Neural crest cell (in vitro differentiated cells): ENCODE measurements around the gene OR8B2. TPM values are rescaled to one million over a fixed set of nuclear protein-coding genes. Genes with fewer than 3 reads are reported as not detected.

Experiments
- DNase-seq: peaks from one replicate; pipeline ENCODE4 v3.0.0; 2021; ENCODE audit warnings: low read depth, mixed read lengths, low spot score
- H3K27ac Mint-ChIP-seq: one replicate; pipeline ENCODE4 v1.8.0; 2021; ENCODE audit warnings: mild to moderate bottlenecking, mixed read lengths; ENCODE audit not compliant: unreplicated experiment
- H3K27me3 Mint-ChIP-seq: 2 replicates; pipeline ENCODE4 v1.8.0; 2021; ENCODE audit warnings: low read depth, mild to moderate bottlenecking, mixed read lengths
- H3K36me3 Mint-ChIP-seq: 2 replicates; pipeline ENCODE4 v1.8.0; 2021; ENCODE audit warnings: low read depth, mild to moderate bottlenecking, mixed read lengths
- H3K4me1 Mint-ChIP-seq: 2 replicates; pipeline ENCODE4 v1.8.0; 2021; ENCODE audit warnings: mixed read lengths
- H3K4me3 Mint-ChIP-seq: one replicate; pipeline ENCODE4 v1.8.0; 2021; ENCODE audit warnings: mild to moderate bottlenecking, mixed read lengths
- H3K9me3 Mint-ChIP-seq: 2 replicates; pipeline ENCODE4 v1.8.0; 2021; ENCODE audit warnings: mixed read lengths
- total RNA-seq: library from RNA; stranded (reverse); gene quantifications from 2 replicates; pipeline ENCODE4 v1.2.1, GENCODE V29; 2021
- TF ChIP-seq, protein P1 (sequence below): fragments of 200-600 bp; sonication (generic); conservative IDR thresholded peaks from 2 replicates; pipeline ENCODE4 v1.5.0; 2021; ENCODE audit warnings: antibody characterized with exemption, mild to moderate bottlenecking

The OR8B2 gene
- total RNA-seq, 1 donor from 2014 or later: not detected

DNA sequence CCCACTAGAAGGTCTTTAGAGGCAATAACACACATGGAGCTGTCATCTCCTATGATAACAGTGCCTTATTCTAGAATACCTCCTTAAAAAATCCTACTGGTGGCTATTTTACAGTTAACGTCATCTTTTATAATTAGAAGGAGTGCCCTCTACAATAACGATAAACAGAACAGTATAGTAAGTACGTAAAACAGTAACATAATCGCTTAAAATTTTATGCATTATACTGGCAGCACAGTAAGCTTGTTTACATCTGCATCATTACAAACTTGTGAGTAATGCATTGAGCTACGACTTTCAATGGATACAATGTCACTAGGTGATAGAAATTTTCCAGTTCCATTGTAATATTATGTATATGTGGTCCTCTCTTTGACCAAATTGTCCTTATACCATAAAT lies 40.0 kb downstream of the OR8B2 start:
- Mint-ChIP-seq H3K27me3 (peaks cover 2% of the 10 kb centered on the region), H3K27ac (no peak overlapping the region), H3K36me3 (no peaks in the 10 kb centered on the region), H3K4me3 (no peak overlapping the region), H3K9me3 (no peaks in the 10 kb centered on the region), H3K4me1 (no peaks in the 10 kb centered on the region)
- no peak for DNase-seq
- TF ChIP-seq, protein P1, sequence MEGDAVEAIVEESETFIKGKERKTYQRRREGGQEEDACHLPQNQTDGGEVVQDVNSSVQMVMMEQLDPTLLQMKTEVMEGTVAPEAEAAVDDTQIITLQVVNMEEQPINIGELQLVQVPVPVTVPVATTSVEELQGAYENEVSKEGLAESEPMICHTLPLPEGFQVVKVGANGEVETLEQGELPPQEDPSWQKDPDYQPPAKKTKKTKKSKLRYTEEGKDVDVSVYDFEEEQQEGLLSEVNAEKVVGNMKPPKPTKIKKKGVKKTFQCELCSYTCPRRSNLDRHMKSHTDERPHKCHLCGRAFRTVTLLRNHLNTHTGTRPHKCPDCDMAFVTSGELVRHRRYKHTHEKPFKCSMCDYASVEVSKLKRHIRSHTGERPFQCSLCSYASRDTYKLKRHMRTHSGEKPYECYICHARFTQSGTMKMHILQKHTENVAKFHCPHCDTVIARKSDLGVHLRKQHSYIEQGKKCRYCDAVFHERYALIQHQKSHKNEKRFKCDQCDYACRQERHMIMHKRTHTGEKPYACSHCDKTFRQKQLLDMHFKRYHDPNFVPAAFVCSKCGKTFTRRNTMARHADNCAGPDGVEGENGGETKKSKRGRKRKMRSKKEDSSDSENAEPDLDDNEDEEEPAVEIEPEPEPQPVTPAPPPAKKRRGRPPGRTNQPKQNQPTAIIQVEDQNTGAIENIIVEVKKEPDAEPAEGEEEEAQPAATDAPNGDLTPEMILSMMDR: no peak

DNA sequence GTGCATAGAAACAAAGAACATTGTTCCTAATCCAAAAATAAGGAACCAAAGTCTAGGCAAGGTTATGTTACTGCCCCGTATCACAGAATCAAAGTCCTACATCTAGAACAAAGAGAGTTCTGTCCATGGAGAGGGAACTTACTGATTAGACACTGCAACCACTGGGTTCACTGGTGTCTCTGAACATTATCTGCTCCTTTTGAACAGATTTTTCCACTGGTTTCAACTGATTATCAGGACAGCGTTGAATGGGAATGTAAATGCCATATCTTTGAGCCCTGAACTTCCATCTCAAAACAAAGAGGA lies 44.2 kb downstream of the OR8B2 start:
- H3K27ac Mint-ChIP-seq: no peak overlapping the region
- DNase-seq: no peak
- no peaks in the 10 kb centered on the region for H3K4me1 Mint-ChIP-seq
- H3K36me3 Mint-ChIP-seq: no peaks in the 10 kb centered on the region
- TF ChIP-seq, protein P1: no peak
- no peak overlapping the region for H3K4me3 Mint-ChIP-seq
- H3K27me3 Mint-ChIP-seq: no peaks in the 10 kb centered on the region
- peaks cover 2% of the 10 kb centered on the region for H3K9me3 Mint-ChIP-seq

DNA sequence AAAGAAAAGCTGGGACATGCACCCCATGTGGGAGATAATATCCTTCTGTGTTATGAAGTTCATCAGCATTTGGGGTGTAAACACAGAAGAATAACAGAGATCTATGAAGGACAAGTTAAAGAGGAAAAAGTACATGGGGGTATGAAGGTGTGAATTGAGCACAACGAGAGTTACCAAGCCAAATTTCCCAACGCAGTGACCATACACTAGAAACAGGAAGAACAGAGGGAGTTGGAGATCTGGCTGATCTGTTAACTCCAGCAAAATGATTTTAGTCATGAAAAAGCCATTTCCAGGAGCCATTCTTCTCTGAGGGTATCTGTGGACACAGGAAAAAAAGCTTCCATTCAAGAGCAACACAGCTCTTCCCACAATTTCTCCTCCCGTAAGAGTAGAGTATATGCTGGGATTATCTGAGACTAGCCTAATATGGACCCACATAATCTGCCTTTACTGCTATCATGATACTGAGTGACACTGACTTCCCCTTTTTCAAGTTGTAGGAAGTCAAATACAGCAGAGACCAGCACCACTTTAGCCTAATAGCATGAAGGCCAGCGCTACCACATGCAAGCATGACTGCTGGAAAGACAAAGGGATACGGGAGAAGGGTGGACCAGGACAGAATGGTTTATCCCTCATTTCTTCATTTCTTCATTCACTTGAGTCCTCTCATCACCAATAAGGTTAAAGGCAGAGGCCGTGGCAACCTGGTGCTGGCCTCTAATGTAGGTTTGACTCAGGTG lies 44.7 kb downstream of the OR8B2 start:
- no peak overlapping the region for H3K27ac Mint-ChIP-seq
- TF ChIP-seq, protein P1: no peak
- H3K9me3 Mint-ChIP-seq: peaks cover 2% of the 10 kb centered on the region
- no peak for DNase-seq
- no peak overlapping the region for H3K4me3 Mint-ChIP-seq
- no peaks in the 10 kb centered on the region for H3K27me3 Mint-ChIP-seq
- H3K4me1 Mint-ChIP-seq: no peaks in the 10 kb centered on the region
- H3K36me3 Mint-ChIP-seq: no peaks in the 10 kb centered on the region

Other genes starting within 250 kb of the OR8B2 start
- not detected in 2 replicates for gene OR10D3, start 201.2 kb downstream of the OR8B2 start, total RNA-seq
- not detected in 2 replicates for gene OR8G1, start 143.4 kb downstream of the OR8B2 start, total RNA-seq
- gene OR8G5, start 128.1 kb downstream of the OR8B2 start, total RNA-seq: not detected in 2 replicates
- gene OR8D1, start 70.5 kb downstream of the OR8B2 start, total RNA-seq: not detected in 2 replicates
- gene OR8D2, start 64.3 kb downstream of the OR8B2 start, total RNA-seq: not detected in 2 replicates
- gene OR8B3, start 14.5 kb upstream of the OR8B2 start, total RNA-seq: not detected in 2 replicates
- gene OR8B4, start 40.4 kb upstream of the OR8B2 start, total RNA-seq: not detected in 2 replicates
- gene OR8B8, start 61.2 kb upstream of the OR8B2 start, total RNA-seq: not detected in 2 replicates
- not detected in 2 replicates for gene OR8B12, start 159.2 kb upstream of the OR8B2 start, total RNA-seq
- gene OR8A1, start 185.5 kb upstream of the OR8B2 start, total RNA-seq: not detected in 2 replicates
- gene PANX3, start 226.9 kb upstream of the OR8B2 start, total RNA-seq: not detected in 2 replicates
- gene TBRG1, start 238.4 kb upstream of the OR8B2 start, total RNA-seq: 23.0 and 27.3 TPM in 2 replicates